Activated naive CD4-positive, alpha-beta T cell treated with anti-CD3 and anti-CD28 coated beads for 36 hours (primary cell): ENCODE data around the gene CTRB2. TPM values are rescaled to one million over a fixed set of nuclear protein-coding genes. Genes with fewer than 3 reads are reported as not detected.
A peak's percentile ranks its signal among the peaks of the same experiment; 100 is the strongest.
"Not testable (repeated sequence)": the region's sequence is repeated elsewhere in the genome, so short reads cannot be mapped to it uniquely, and the experiment has no call there.

Experiments used
- CTCF ChIA-PET: fragments of 350-600 bp; sonication (Branson Sonifier 250); formaldehyde crosslinking; loops from one replicate; lab custom pipeline; 2021; ENCODE audit warnings: antibody characterized with exemption; lab: Charles Lee
- DNase-seq: peaks from one replicate; pipeline ENCODE4 v3.0.0-alpha.2; 2020
- H3K27ac Mint-ChIP-seq: one replicate; pipeline ENCODE4 v1.8.0; 2021; ENCODE audit warnings: mild to moderate bottlenecking, mixed read lengths
- H3K27me3 Mint-ChIP-seq: one replicate; pipeline ENCODE4 v1.8.0; 2021; ENCODE audit warnings: low read depth, mixed read lengths
- H3K36me3 Mint-ChIP-seq: one replicate; pipeline ENCODE4 v1.8.0; 2021; ENCODE audit warnings: low read depth, mixed read lengths
- H3K4me1 Mint-ChIP-seq: one replicate; pipeline ENCODE4 v1.8.0; 2021; ENCODE audit warnings: low read depth, mixed read lengths
- H3K4me3 Mint-ChIP-seq: one replicate; pipeline ENCODE4 v1.8.0; 2021; ENCODE audit warnings: mild to moderate bottlenecking, moderate library complexity, mixed read lengths
- H3K9me3 Mint-ChIP-seq: one replicate; pipeline ENCODE4 v1.8.0; 2021; ENCODE audit warnings: mixed read lengths
- intact Hi-C: fragments of 100-400 bp; cut with micrococcal nuclease; formaldehyde crosslinking; loops from one replicate; pipeline ENCODE4 v1.15.1; 2023
- total RNA-seq, 2 experiments: library from RNA; stranded (reverse); gene quantifications; one replicate each; pipeline ENCODE4 v1.2.3, GENCODE V29; 2021

The CTRB2 gene
- total RNA-seq, 2 experiments from 2014 or later, result not detected

- no peak for DNase-seq
- intact Hi-C loops, result no loop called here
- H3K4me1 Mint-ChIP-seq, result peaks cover 20% of the 10 kb centered on the region
- no peaks in the 10 kb centered on the region for H3K9me3 Mint-ChIP-seq
- CTCF ChIA-PET, result interaction anchor here (1.0 kb wide), 1 partner anchor 23 kb away, joined by 3 read pairs; no protein-coding TSS in a partner anchor
- no peaks in the 10 kb centered on the region for H3K27me3 Mint-ChIP-seq
- peak overlapping the region; percentile 44 for H3K27ac Mint-ChIP-seq
- H3K36me3 Mint-ChIP-seq, result no peaks in the 10 kb centered on the region
- no peak overlapping the region for H3K4me3 Mint-ChIP-seq
These were observed 15.4 kb upstream of the CTRB2 start for GRCh38 chr16:75222271-75222783.

DNA sequence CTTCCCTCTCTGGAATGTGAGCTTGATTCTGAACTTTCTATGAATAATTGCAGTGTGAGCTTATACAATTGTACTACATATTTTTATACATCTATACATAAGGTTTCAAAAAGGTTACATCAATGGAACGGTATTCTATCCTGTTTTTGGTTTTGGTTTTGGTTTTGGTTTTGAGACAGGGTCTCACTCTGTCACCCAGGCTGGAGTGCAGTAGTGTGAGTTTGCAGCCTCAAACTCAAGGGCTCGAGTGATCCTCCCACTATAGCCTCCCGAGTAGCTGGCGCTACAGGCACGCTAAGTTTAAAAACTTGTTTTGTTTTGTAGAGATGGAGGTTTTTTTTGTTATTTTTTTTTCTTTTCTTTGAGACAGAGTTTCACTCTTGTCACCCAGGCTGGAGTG, 12.9 kb upstream of the CTRB2 start:
- intact Hi-C loops, result loop anchor here (2.0 kb wide), 1 partner anchor 21 kb away; no protein-coding TSS in a partner anchor
- Mint-ChIP-seq H3K4me3 (peak overlapping the region; percentile 19), H3K36me3 (no peaks in the 10 kb centered on the region), H3K27me3 (no peaks in the 10 kb centered on the region), H3K27ac (peak overlapping the region; percentile 74), H3K4me1 (peaks cover 20% of the 10 kb centered on the region), H3K9me3 (no peaks in the 10 kb centered on the region)
- CTCF ChIA-PET, result interaction anchor here (0.7 to 2.4 kb wide), 7 partner anchors 14 to 245 kb away, joined by 3 to 13 read pairs (median 3); partner anchors contain the start of genes TMEM170A and ZNRF1
- peak; percentile 54 for DNase-seq

DNA sequence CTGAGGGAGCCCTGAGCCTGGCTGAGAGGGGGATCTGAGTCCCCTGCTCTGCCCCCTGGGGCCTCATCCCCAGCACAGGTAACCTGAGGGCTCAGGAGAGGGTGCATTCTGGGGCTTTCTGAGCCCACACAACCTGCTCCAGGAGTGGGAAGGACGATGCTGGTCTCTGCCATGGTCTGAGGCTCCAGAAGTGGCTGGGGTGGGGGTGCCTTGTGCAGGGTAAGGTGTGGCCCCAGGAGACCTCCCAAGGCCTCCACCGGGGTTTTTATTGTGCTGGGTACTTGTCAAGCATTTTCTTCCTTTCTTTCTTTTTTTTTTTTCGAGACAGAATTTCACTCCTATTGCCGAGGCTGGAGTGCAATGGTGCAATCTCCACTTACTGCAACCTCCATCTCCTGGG, 12.1 kb upstream of the CTRB2 start:
- H3K27me3 Mint-ChIP-seq, result no peaks in the 10 kb centered on the region
- H3K4me3 Mint-ChIP-seq, result no peak overlapping the region
- H3K27ac Mint-ChIP-seq, result no peak overlapping the region
- peaks cover 20% of the 10 kb centered on the region for H3K4me1 Mint-ChIP-seq
- no peaks in the 10 kb centered on the region for H3K36me3 Mint-ChIP-seq
- no peak for DNase-seq
- no peaks in the 10 kb centered on the region for H3K9me3 Mint-ChIP-seq
- CTCF ChIA-PET, result interaction anchor here (0.7 to 2.4 kb wide), 5 partner anchors 15 to 221 kb away, joined by 3 to 10 read pairs (median 3); partner anchors contain the start of gene ZNRF1
- intact Hi-C loops, result loop anchor here (2.0 kb wide), 1 partner anchor 20 kb away; no protein-coding TSS in a partner anchor

GRCh38 chr16:75218256-75219076, 11.5 kb upstream of the CTRB2 start, which contains the start of gene CTRB1:
Gene CTRB1, plus strand, starts transcription at chr16:75218988. Its CDS starts 20 bp downstream, at chr16:75219008.
- Mint-ChIP-seq H3K9me3 (no peaks in the 10 kb centered on the region), H3K27me3 (no peaks in the 10 kb centered on the region), H3K36me3 (no peaks in the 10 kb centered on the region), H3K4me1 (peaks cover 20% of the 10 kb centered on the region), H3K27ac (peak within 1 kb of the TSS; percentile 74), H3K4me3 (peak within 1 kb of the TSS; percentile 19)
- peak; percentile 30 for DNase-seq
- CTCF ChIA-PET, result interaction anchor here (0.9 to 1.1 kb wide), 3 partner anchors 14 to 19 kb away, joined by 3 to 5 read pairs (median 4); no protein-coding TSS in a partner anchor
- intact Hi-C loops, result loop anchor here (2.0 kb wide), 1 partner anchor 20 kb away; no protein-coding TSS in a partner anchor

GRCh38 chr16:75217389-75217851, 10.5 kb upstream of the CTRB2 start:
- CTCF ChIA-PET, result interaction anchor here (0.9 to 1.5 kb wide), 5 partner anchors 15 to 18 kb away, joined by 3 to 5 read pairs (median 4); no protein-coding TSS in a partner anchor
- no peaks in the 10 kb centered on the region for H3K36me3 Mint-ChIP-seq
- intact Hi-C loops, result no loop called here
- peaks cover 20% of the 10 kb centered on the region for H3K4me1 Mint-ChIP-seq
- no peak overlapping the region for H3K27ac Mint-ChIP-seq
- H3K27me3 Mint-ChIP-seq, result no peaks in the 10 kb centered on the region
- no peak overlapping the region for H3K4me3 Mint-ChIP-seq
- H3K9me3 Mint-ChIP-seq, result no peaks in the 10 kb centered on the region
- DNase-seq, result no peak

DNA sequence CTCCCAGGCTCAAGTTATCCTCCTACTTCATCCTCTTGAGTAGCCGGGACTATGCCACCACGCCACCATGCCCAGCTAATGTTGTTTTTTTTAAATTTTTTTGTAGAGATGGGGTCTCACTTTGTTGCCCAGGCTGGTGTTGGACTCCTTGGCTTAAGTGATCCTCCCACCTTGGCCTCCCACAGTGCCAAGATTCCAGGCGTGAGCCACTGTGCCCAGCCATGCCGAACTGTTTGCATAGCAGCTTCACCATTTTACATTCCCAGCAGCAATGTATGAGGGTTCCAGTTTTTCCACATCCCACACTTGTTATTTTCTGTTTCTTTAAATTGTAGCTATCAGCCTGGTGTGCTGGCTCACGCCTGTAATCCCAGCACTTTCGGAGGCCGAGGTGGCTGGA, 9.6 kb upstream of the CTRB2 start:
- H3K27me3 Mint-ChIP-seq, result no peaks in the 10 kb centered on the region
- intact Hi-C loops, result no loop called here
- no peak for DNase-seq
- no peaks in the 10 kb centered on the region for H3K9me3 Mint-ChIP-seq
- H3K27ac Mint-ChIP-seq, result no peak overlapping the region
- H3K4me3 Mint-ChIP-seq, result no peak overlapping the region
- H3K4me1 Mint-ChIP-seq, result peaks cover 20% of the 10 kb centered on the region
- no peaks in the 10 kb centered on the region for H3K36me3 Mint-ChIP-seq
- CTCF ChIA-PET, result interaction anchor here (1.2 to 1.5 kb wide), 4 partner anchors 15 to 18 kb away, joined by 3 to 5 read pairs (median 4); no protein-coding TSS in a partner anchor

GRCh38 chr16:75216127-75216526, 9.2 kb upstream of the CTRB2 start:
- CTCF ChIA-PET, result interaction anchor here (0.6 to 1.5 kb wide), 6 partner anchors 15 to 175 kb away, joined by 3 to 5 read pairs (median 4); no protein-coding TSS in a partner anchor
- Mint-ChIP-seq H3K36me3 (no peaks in the 10 kb centered on the region), H3K27me3 (no peaks in the 10 kb centered on the region), H3K4me3 (no peak overlapping the region), H3K4me1 (peaks cover 20% of the 10 kb centered on the region), H3K9me3 (no peaks in the 10 kb centered on the region), H3K27ac (no peak overlapping the region)
- intact Hi-C loops, result no loop called here
- DNase-seq, result no peak

DNA sequence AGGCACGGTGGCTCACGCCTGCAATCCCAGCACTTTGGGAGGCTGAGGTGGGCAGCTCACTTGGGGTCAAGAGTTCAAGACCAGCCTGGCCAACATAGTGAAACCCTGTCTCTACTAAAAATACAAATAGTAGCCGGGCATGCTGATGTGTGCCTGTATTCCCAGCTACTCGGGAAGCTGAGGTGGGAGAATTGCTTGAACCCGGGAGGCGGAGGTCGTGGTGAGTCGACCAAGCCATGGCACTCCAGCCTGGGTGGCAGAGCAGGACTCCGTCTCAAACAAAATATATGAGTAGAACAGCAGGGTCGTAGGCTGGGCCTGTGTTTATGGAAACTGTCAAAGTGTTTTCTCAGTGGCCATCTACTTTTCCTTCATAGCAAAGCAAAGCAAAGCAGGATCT, 4.3 kb upstream of the CTRB2 start:
- intact Hi-C loops, H3K27ac Mint-ChIP-seq, H3K36me3 Mint-ChIP-seq, H3K4me1 Mint-ChIP-seq, CTCF ChIA-PET, H3K27me3 Mint-ChIP-seq, H3K4me3 Mint-ChIP-seq, DNase-seq, H3K9me3 Mint-ChIP-seq: not testable (repeated sequence)

DNA sequence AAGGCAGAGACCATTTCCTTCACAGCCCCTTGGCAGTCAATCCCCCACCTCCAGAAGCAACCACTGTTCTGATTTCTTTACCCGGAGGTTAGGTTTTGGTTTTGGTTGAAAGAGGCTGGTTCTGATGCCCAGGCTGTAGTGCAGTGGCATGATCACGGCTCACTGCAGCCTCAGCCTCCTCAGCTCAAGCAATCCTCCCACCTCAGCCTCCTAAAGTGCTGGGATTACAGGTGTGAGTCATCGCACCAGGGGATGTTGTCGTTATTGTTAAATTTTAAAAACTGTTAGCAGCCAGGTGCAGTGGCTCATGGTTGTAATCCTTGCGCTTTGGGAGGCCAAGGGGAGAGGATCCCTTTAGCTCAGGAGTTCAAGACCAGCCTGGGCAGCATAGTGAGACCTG, 3.0 kb upstream of the CTRB2 start:
- no peak overlapping the region for H3K4me3 Mint-ChIP-seq
- no peak overlapping the region for H3K27ac Mint-ChIP-seq
- H3K36me3 Mint-ChIP-seq, result no peaks in the 10 kb centered on the region
- intact Hi-C loops, result no loop called here
- no peaks in the 10 kb centered on the region for H3K4me1 Mint-ChIP-seq
- DNase-seq, result no peak
- H3K9me3 Mint-ChIP-seq, result no peaks in the 10 kb centered on the region
- H3K27me3 Mint-ChIP-seq, result no peaks in the 10 kb centered on the region
- CTCF ChIA-PET, result interaction anchor here (2.3 to 2.6 kb wide), 2 partner anchors 11 to 24 kb away, joined by 10 to 17 read pairs; no protein-coding TSS in a partner anchor

DNA sequence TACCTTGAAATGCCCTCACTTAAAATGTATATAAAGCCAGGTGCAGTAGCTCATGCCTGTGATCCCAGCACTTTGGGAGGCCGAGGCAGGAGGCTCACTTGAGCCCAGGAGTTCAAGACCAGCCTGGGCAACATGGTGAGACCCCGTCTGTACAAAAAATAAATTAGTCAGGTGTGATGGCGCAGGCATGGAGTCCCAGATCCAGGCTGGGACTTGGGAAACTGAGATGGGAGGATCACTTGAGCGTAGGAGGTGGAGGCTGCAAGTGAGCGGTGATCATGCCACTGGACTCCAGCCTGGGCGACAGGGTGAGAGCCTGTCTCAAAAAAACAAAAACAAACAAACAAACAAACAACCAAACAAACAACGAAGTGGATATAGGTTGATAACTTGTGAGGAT, 2.6 kb upstream of the CTRB2 start:
- H3K27ac Mint-ChIP-seq, H3K27me3 Mint-ChIP-seq, H3K9me3 Mint-ChIP-seq, H3K4me1 Mint-ChIP-seq, H3K36me3 Mint-ChIP-seq, H3K4me3 Mint-ChIP-seq, intact Hi-C loops, DNase-seq: not testable (repeated sequence)
- CTCF ChIA-PET, result interaction anchor here (2.3 to 2.6 kb wide), 2 partner anchors 10 to 24 kb away, joined by 10 to 17 read pairs; no protein-coding TSS in a partner anchor

DNA sequence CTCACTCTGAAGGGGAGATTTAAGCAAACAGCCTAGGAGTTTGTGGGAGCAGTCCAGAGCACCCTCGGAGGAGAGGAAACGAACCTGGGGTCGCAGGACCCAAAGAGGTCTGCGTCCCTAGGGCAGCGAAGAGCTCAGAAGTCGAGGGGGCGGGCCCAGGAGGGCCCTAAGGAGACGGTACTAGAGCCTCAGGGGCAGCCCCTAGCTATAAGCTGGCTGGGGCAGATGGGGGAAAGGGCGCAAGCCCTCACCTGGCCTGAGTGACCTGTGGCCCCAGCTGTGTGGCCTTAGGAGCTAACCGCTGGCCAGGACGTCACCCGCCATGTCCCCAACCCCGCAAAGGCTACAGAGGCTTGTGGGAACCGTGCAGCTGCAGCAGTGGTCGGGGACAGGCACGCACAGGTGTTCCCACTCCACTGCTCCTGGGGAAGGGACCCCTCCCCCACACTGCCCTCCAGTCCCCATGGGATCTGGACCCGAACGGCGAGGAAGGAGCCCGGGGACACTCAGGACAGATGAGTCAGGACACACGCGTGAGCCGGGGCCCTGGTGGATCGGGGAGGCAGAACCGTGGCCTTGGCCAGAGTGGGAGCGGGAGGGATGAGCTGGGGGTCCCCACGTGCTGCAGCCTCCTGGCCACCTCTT, 2.0 kb upstream of the CTRB2 start:
- no peak overlapping the region for H3K4me3 Mint-ChIP-seq
- CTCF ChIA-PET, result interaction anchor here (2.3 to 2.6 kb wide), 2 partner anchors 10 to 25 kb away, joined by 10 to 17 read pairs; no protein-coding TSS in a partner anchor
- no peaks in the 10 kb centered on the region for H3K9me3 Mint-ChIP-seq
- intact Hi-C loops, result no loop called here
- no peaks in the 10 kb centered on the region for H3K27me3 Mint-ChIP-seq
- no peak overlapping the region for H3K27ac Mint-ChIP-seq
- no peak for DNase-seq
- H3K36me3 Mint-ChIP-seq, result no peaks in the 10 kb centered on the region
- no peaks in the 10 kb centered on the region for H3K4me1 Mint-ChIP-seq
